Activated CD4-positive, alpha-beta T cell treated with anti-CD3 and anti-CD28 coated beads for 48 hours (primary cell): ENCODE measurements around the gene LMX1B.

Experiments used
- DNase-seq: peaks from one replicate; pipeline ENCODE4 v3.0.0-alpha.2; 2020

Gene LMX1B

GRCh38 chr9:126664900-126665643, 51.3 kb downstream of the LMX1B start:
- DNase-seq = no peak

GRCh38 chr9:126665644-126666035, 51.9 kb downstream of the LMX1B start:
- no peak for DNase-seq

GRCh38 chr9:126666155-126666803, 52.6 kb downstream of the LMX1B start:
- no peak for DNase-seq

DNA sequence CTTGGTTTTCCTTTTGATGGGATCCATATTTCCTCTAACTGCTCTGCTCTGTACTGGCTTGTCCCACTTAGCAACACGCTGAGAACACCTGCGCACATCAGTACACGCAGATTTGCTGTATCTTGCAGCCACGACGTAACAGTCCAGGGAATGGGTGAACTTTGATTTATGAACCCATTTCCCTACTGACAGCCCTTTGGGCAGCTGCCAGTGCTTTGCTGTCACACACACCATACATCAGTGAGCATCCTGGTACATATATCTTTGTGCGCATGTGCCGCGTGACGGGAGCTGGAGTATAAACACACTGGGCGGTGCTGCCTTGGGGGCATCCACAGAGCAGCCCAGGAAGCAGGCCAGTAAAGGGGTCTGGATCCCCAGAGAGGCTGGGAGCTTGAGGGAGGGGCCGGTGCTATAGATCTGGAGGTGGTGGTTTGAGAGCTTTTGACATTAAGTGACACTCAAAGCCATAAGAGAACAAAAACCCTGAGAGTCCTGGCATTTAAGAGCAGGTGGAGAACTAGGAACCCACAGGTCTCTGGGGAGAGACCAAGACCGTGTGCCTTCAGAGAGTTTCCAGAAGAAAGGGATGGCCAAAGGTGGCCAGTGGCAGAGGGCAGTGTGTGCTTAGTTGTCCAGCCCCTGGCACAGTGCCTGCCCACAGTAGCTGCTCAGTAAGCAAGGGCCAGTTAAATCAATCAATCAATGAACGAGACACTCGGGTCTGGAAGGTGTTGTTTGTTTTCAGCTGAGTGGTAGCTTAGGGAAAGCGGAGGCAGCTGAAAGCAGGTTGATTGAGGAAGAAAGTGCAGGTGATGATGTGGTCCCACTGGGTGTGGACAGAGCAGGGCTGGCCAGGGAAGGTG, 53.7 kb downstream of the LMX1B start:
- no peak for DNase-seq

DNA sequence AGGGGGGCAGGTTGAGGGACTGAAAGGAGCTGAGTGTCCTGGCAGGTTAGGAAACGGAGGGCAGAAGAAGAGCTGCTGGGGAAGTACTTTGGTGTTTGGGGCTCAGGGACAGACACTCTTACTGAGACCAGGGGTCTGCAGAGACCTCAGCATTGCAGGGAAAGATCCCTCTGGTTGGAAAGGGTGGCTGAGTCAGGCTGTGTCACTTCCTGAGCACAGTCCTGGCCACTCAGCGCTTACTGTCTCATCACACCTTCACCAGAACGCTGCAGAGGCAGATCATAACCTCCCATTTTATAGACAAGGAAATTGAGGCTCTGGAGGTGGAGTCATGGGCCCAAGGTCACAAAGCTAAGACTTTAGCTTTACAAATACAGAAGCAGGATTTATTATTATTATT, 54.3 kb downstream of the LMX1B start:
- DNase-seq = no peak

DNA sequence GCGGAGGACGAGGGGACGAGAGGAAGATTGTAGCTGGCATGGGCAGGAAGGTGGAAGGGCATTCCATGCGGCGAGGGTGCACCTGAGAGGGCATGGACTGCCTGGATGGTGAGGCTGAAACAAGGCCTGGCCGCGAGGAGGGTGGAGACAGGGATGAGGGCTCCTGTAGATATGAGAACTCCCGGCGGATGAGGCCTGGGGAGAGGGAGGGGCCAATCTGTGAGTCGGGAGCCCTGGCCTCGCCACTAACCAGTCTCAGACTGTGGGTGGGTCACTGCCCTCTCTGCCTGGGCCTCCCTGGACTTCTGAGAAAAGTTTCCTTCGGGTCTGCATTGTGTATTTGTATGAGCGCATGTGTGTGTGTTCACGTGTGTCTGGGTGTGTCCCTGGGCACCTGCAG, 55.4 kb downstream of the LMX1B start:
- no peak for DNase-seq

DNA sequence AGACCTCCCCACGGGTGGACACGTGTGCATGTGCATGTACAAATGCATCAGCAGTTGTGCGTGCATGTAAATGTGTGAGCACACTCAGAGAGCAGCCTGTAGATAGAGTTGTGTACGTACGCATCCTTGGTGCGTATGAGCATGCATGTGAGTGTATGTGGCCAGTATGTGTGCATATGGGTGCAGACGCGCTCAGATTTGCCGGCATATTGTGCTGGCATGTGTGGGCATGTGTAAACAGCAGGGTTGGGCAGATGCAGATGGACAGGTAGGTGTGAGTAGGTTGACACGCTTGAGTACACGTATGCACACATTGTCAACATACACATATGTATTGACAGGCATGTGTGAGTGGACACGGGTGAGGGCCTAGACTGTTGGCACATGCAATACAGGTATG, 56.5 kb downstream of the LMX1B start:
- no peak for DNase-seq

GRCh38 chr9:126671381-126671831, 57.7 kb downstream of the LMX1B start:
- DNase-seq = no peak

- DNase-seq = no peak
Observed at GRCh38 chr9:126671983-126672382, 58.3 kb downstream of the LMX1B start.

GRCh38 chr9:126672634-126673284, 59.0 kb downstream of the LMX1B start:
- DNase-seq = no peak

DNA sequence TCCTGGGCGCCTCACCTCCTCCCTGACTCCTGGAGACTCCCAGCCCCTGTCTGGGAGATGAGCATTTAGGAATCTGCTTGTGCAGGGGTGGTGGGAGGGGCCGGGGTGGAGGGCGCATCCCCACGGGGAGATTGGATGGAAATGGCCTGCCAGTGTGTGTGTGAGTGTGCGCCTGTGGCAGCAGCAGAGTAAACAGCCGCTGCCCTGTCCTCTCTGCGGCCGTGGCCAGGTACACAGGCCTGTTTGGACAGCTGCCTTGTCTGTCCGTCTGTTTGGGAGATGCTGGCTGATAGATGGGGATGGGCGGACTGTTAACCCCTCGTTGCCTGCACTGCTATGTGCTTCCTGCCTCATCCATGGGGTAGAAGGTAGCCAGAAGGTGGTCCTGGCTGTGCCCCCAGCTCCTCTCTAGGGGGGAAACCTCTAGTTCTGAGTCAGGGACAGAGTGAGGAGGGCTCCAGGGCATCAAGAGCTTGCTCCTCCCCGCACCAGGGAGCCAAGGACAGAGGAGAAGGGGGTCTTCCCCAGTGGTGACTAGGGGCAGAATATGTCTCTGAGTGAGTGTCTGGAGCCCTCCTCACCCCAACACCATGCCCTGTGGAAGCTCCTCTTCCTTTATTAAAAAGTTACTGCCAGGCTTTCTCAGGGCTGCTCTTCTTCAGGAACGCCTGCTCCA, 60.1 kb downstream of the LMX1B start:
- no peak for DNase-seq

- DNase-seq = no peak
Observed at GRCh38 chr9:126674365-126675146, 60.8 kb downstream of the LMX1B start.

DNA sequence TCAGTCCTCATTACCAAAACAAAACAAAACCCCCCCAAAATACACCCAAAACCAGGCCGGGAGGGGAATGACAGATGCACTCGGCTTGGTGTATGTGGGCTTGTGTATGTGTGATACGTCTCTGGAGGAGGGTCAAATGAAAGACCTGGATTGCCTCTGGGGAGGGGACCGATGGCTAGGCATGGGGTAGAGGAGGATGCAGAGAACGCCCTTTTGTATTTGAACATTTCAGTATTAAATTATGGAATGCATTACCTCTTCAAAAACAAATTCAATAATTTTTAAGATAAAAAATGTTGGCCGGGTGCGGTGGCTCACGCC, 61.4 kb downstream of the LMX1B start:
- no peak for DNase-seq

- no peak for DNase-seq
Observed at GRCh38 chr9:126676102-126676684, 62.5 kb downstream of the LMX1B start.

DNA sequence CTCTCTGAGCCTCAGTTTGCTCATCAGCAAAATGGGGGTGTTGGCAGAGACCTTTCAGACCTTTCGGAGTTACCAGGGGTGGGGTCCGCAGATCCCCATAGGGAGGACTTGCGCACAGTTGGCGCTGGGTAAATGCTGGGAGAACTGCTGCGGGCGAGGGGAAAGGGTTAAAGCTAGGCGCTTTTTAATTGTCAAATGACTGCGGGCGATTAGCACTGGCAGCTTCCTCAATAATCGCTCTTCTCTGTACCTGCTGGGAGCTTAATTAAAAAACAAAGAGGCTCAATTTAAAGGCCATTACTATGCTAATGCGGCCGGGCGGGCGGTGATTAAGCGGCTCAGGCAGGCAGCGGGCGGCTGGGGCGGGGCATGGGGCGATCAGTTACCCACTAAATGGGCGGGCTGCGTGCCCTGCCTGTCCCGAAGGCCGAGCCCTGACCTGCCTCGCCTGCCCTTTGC, 63.0 kb downstream of the LMX1B start:
- DNase-seq = peak; percentile 33

DNA sequence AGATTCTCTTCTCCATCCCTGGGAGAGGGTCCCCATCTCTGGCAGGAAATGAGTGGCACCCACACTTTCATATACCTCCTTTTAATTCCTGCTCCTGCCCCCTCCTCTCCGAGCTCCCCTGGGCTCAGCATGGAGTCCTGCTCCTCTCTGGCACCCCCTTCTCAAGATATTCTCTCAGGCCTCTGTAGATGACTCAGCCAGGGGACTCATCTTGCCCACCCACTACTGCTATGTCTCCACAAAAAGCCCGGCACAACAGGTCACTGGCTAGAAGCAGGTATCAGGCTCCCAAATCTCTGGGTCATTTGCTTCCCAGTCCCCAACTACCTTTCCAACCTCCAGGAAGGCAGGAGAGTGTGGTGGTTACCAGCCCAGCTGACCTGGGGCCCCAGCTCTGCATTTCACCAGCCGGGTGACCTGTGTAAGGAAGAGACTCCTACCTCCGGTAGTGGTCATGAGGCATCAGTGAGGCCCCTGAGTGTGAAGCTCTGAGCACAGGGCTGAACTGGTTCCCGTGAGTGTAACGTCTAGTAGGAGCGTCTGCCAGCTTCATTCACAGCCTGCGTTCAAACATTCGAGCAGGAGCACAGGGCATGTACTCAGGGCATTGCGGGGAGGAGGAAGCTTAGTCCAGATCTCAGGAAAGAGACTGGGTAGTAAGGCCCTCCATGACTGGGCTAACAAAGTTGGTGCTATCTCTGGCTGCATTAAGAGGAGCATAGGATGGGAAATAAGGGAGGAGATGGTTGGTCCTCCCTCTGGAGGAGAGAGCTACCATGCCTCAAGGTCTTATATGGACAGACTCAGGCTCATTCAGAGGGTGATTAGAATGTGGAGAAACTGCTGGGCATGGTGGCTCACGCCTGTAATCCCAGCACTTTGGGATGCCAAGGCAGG, 63.7 kb downstream of the LMX1B start:
- no peak for DNase-seq

- DNase-seq = peak; percentile 31
Observed at GRCh38 chr9:126678989-126679388, 65.3 kb downstream of the LMX1B start.

DNA sequence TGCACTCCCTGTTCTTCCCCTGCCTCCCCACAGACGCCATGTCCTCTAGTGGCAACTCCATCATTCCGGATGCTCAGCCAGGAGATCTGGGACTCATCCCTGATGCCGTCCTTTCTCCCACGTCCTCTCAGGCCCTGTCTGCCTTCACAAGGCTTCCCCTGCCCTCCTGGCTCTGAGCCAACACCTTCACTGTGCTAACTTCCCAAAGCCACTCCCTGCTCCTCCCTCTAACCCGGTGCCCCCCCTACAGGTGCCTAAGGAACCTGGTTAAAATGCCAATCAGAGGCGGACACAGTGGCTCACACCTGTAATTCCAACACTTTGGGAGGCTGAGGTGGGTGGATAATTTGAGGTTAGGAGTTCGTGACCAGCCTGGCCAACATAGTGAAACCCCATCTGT, 67.6 kb downstream of the LMX1B start:
- no peak for DNase-seq

DNA sequence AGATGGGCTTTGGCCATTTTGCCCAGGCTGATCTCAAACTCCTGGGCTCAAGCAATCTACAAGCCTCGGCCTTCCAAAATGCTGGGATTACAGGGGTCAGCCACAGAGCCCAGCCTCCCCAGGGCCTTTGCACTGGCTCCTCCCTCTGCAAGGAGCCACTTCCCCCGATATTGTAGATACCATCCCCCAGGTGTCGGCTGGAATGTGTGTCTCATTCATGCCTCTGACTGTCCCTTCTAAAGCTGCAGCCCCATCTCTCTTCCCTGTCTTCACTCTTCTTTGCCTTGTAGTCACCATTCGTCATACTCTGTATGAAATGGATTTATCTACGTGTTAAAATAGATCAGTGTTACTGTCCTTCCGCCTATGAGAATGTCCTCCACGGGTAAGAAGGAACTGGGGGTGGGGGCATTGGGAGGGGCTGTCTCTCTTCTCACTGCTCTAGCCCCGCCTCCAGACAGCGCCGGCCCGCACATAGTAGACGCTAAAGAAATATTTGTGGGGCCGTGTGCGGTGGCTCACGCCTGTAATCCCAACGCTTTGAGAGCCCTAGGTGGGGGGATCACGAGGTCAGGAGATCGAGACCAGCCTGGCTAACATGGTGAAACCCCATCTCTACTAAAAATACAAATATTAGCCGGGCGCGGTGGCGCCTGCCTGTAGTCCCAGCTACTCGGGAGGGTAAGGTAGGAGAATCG, 68.5 kb downstream of the LMX1B start:
- DNase-seq = no peak
